HG02571 (cell line): ENCODE data around the gene TLL2.

Experiments used
- ATAC-seq: cut with Tn5 transposase; IDR thresholded peaks from one replicate; pipeline ENCODE4 v1.9.1; 2021; ENCODE audit warnings: mild to moderate bottlenecking, moderate library complexity; ENCODE audit not compliant: unreplicated experiment

The TLL2 gene

DNA sequence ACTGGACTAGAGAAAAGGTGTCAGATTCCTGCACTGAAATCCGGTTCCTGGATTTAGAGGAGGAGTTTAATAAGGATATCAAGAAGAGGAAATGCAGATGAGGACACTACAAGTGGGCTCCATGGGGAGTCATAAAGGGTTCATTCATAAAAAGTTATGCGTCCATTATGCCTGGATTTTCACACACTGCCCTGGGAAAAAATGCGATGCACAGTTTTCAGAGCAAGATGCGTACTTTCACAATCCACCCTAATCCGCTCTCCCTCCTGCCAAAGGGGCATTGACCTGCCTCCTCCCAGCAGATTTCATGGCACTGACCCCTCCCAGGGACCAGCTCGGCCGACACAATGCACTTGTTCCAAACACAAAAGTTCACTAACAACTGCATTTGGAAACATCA is 112.7 kb downstream of the TLL2 start:
- no peak for ATAC-seq

DNA sequence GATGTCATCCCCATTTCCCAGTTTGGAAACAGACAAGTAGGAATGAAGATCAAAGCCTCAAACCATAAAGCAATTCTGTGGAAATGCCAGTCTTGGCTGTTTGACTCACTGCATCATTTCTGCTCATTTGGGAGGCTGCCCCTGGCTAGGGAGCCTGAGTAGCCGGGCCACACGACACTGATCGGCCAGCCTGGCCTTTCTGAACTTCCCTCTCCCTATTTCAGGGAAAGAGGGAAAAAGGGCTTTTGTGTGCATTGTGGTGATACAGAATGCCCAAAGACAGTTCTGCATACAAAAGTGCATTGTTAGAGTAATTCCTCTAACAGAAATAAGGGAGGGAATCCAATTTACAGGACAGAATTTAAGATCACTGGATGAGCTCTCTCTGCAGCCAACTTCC is 113.3 kb downstream of the TLL2 start:
- no peak for ATAC-seq

- ATAC-seq: no peak
Observed at GRCh38 chr10:96397902-96398301, 115.8 kb downstream of the TLL2 start.

GRCh38 chr10:96395931-96396877 is 117.5 kb downstream of the TLL2 start:
- ATAC-seq: no peak

DNA sequence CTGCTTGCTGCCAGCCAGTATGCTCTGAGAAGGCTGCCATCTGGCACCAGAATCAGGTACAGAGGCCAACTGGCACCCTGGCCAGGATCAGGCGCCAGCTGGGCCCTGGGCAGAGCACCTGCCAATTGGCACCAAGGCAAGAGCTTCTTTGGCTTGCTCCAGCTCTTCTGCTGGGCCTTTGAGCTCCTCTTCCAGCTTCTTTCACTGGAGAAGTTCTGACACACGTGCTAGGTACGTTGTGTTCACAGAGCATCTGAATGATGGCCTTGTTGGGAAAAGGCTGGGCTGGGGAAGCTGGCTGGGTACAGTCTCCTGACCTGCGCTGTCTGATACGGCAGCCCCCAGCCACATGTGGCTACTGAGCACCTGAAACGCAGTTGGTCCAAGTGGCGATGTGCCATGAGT is 123.3 kb downstream of the TLL2 start:
- no peak for ATAC-seq

DNA sequence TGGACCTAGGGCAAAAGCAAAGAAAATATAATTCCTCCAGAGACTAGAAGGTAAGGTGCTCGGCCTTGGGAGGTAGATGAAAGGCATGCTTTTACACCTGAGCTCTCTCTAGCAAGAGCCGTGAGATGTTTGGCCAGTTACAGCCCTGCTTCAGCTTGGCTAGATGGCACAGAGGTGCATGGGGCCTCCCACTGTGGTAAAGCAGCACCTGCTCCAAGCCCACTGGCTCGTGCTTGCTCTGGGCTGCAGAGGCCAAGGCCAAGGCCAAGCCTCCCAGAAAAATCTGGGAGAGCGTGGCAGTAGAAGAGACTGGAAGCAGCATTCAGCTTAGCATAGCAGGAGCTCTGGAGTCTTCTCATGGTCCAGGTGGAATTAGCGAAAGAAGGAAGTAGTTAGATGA is 123.9 kb downstream of the TLL2 start:
- no peak for ATAC-seq

- no peak for ATAC-seq
Observed at GRCh38 chr10:96387601-96388000, 126.1 kb downstream of the TLL2 start.

DNA sequence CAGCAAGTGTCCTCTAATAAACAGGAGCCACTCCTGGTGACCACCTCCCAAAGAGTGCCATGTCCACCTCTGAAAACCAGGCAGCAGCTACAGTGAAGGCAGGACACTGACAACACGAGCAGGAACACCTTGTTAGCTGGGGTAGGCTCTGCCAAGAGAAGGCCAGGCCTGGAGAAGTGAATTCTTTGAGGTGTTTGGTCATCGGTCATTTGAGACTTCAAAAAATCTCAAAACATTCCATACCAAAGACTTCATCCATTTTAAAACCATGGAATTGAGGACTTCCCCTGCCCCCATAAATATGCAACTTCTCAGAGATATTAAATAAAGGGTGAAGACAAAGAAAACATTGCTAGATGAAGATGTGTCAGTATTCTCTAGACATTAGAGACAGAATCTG is 126.6 kb downstream of the TLL2 start:
- ATAC-seq: no peak

DNA sequence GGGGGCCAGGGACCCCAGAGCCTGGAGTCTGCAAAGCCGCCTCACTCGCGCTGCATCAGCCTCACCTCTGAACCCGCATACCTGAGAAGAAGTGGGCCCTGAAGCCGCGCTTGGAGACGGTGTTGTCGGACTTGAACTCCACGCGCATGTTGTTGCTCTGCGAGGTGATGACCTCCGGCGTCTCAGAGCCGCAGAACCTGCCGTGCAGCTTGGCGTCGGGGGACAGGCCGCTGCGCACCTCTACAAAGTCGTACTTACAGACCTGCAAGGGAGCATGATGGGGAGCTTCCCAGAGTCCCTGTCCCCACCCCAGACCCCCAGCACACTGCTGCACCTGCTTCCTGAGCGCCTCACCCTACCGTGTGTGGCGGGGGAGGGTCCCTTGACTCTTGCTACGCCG is 129.2 kb downstream of the TLL2 start:
- ATAC-seq: no peak

DNA sequence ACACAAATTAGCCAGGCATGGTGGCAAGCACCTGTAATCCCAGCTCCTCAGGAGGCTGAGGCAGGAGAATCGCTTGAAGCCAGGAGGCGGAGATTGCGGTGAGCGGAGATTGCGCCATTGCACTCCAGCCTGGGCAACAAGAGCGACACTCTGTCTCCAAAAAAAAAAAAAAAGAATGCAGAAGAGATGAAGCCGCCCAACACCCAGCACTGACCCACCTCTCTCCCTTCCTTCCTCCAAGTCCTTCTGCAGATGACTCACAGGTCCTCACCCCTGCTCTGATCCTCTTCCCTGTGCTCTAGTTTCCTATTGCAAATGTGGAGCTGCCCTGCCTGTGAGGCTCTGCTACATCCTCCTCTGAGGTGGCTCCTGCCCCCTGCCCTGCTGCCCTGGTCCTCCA is 132.9 kb downstream of the TLL2 start:
- ATAC-seq: no peak

DNA sequence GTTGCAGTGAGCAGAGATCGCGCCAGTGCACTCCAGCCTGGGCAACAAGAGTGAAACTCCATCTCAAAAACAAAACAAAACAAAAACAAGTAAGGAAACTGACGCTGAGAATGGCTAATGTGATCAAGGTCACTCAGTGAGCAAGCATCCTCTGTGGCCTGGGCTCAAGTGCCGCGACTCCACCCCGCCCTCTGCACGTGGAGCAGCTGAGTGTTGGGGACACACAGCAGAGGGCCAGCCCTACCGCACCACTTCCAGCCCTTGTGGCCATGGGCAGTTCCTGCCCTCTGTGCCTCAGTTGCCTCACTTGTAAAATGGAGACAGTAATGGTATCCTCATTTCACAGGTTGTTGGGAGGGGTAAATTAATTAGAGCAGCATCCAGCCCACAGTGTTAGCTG is 134.0 kb downstream of the TLL2 start:
- no peak for ATAC-seq

DNA sequence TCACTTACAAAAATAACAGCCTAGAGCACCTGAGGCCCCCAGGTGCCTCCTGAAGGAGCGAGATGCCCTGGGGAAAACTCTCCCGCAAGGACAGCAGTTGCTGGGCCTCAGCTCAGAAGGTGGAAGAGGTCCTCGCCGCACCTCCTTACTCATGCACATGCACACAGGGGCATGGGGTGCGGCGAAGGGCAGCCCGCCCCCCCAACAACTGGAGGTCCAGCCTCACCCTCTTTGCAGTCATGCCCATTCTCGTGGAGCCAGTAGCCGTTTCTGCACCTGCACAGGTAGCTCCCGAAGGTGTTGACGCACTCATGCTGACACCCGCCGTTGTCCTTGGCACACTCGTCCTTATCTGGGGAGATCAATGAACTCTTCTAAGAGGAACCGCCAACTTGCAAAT is 135.0 kb downstream of the TLL2 start:
- no peak for ATAC-seq

DNA sequence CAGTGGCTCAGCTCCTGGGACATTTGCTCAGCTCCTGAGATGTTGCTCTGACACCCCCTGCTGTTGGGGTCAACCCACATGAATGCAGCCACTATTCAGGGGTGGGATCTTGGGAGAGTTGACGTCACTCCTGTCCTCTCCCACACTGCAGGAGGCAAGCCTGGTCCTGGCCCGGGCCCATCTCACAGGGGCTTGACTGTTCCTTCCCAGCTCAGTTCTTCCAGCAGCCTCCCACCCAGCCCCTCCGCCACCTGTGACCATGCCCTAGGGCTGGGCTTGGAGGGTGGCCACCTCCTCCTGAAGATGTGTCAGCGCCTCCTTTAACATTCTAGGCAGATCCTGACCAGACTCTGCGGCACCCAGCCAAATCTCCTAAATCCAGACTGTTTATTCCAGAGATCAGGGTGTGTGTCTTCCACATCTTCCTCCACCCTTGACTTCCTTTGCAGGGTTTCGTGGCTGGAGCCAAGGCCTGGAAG is 135.9 kb downstream of the TLL2 start:
- ATAC-seq: no peak

DNA sequence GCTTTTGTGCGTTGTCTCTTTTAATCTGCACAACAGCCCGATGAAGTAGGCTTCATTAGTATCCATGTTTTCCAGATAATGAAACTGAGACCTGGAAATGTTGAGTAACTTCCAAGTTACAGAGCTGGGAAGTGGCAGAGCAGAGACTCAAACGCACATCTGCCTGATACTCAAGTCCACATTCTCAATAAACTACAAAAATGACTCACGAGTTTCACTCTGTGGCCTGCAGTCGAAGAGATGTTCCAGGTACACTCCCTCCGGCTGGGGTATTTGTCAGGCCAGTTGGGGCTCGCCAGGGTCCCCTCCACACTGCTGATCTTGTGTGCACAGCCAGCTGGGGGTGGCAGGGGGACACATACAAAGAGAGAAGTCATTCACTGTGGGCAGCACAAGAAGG is 137.2 kb downstream of the TLL2 start:
- ATAC-seq: no peak

DNA sequence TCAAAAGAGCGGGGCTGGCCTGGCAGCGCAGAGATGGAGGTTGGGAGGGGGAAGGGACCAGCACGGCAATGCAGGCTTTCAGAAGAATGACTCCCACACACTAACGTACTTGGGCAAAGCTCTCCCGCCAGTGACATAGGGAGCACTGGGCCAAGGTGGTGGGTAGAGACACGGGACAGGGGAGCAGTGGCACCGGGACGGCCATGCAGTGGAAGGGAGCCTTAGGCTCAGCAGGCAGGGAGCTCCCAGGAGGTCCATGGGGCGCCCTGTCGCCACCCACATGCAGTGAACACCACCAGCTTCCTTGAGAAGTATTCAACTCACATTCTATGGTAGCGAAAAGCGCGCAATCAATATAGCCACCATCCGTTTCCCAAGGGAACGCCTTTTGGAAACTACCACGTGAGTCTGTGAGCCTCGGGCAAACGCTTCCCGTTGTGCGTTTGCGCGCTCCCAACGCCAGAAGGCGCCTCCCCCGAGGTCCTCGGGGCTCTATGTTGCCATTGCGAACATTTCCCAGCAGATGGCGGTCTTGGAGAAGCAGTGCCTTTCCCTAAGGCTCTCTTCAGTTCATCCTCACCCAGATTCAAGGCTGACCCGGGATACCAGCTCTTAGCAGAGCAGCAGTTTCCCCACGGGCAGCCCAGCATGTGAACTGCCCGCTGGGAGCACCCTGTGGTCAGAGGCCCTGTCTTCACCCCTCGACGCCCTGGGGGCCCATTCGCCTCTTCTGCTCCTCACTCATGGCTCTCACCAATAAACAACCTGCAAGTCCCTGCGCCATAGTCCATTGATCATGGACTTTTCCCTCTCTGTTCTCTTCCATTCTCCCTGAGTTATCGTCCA is 138.5 kb downstream of the TLL2 start:
- peak; percentile 45 for ATAC-seq

DNA sequence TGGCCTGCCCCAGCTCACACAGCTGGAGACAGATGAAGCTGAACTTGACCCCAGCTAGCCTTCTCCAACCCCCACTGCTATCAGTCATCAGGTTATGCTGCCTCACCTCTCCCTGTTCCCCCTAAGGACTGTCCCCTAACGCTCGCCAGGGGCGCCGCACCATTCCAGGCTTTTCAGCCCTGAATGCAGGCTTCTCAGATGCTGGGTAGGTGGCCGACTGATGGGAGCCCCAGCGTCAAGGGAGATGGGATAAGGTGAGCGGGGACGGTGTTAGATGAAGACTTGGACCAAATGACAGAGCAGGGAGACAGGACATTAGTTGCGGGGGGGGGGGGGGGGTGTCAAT is 139.1 kb downstream of the TLL2 start:
- no peak for ATAC-seq

- no peak for ATAC-seq
Observed at GRCh38 chr10:96374004-96374403, 139.7 kb downstream of the TLL2 start.

- no peak for ATAC-seq
Observed at GRCh38 chr10:96371356-96371755, 142.4 kb downstream of the TLL2 start.

DNA sequence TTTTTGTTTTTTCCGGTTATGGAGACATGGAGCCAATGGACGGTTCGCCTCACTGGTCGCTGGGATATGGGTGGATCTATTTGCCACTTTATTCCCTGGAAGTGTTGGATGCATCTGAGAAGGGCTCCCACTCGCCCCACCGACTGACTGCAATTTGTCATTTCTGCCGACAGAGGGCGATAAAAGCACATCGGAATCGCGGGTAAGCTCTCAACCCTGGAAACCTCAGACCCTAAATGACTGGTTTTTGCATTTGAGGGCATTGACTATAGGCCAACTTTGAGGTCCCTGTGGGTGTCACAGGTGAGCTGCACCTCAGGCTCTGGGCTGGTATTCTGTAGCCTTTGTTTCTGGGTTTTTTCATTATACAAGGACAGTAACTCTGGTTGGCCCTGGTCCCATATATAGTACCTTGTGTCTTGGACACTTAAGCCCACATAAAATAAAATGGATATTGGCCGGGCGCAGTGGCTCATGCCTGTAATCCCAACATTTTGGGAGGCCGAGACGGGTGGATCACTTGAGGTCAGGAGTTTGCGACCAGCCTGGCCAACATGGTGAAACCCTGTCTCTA is 143.1 kb downstream of the TLL2 start:
- ATAC-seq: no peak

- no peak for ATAC-seq
Observed at GRCh38 chr10:96369890-96370583, 143.7 kb downstream of the TLL2 start.

- no peak for ATAC-seq
Observed at GRCh38 chr10:96368971-96369370, 144.8 kb downstream of the TLL2 start.
